Mammary epithelial cell (primary cell): ENCODE results near the gene VPS33B.

ENCODE experiments used
- EZH2 ChIP-seq: IDR thresholded peaks from 2 replicates; pipeline ENCODE4 v1.6.1; 2012; ENCODE audit warnings: low read length, inconsistent platforms, borderline replicate concordance
- TF ChIP-seq, protein P1 (sequence below), 2 donors: IDR thresholded peaks in 1 of 2; conservative IDR thresholded peaks in 1 of 2; 2 replicates each; pipeline ENCODE4 v1.5.1; 2011 to 2012; ENCODE audit warnings: inconsistent platforms in 2 of 2, low read length in 2 of 2, mild to moderate bottlenecking in 2 of 2, control low read depth in 1 of 2, low read depth in 1 of 2; ENCODE audit not compliant: insufficient read depth in 1 of 2; ENCODE audit errors: extremely low read depth in 1 of 2

- TF ChIP-seq, protein P1, sequence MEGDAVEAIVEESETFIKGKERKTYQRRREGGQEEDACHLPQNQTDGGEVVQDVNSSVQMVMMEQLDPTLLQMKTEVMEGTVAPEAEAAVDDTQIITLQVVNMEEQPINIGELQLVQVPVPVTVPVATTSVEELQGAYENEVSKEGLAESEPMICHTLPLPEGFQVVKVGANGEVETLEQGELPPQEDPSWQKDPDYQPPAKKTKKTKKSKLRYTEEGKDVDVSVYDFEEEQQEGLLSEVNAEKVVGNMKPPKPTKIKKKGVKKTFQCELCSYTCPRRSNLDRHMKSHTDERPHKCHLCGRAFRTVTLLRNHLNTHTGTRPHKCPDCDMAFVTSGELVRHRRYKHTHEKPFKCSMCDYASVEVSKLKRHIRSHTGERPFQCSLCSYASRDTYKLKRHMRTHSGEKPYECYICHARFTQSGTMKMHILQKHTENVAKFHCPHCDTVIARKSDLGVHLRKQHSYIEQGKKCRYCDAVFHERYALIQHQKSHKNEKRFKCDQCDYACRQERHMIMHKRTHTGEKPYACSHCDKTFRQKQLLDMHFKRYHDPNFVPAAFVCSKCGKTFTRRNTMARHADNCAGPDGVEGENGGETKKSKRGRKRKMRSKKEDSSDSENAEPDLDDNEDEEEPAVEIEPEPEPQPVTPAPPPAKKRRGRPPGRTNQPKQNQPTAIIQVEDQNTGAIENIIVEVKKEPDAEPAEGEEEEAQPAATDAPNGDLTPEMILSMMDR (conservative IDR thresholded peaks at IDR 0.05 in 1 of 2, IDR thresholded peaks at IDR 0.05 in 1 of 2; ENCODE audit: extremely low read depth in 1 of 2, insufficient read depth in 1 of 2, low read depth in 1 of 2, low read length in 2 of 2), result peak; percentile 89 to 90
- no peak for TF ChIP-seq EZH2
Observed at GRCh38 chr15:91055548-91056331, 33.3 kb upstream of the VPS33B start.
